ENCODE measurements around the gene HTR1A. TPM values are rescaled to one million over a fixed set of nuclear protein-coding genes. Genes with fewer than 3 reads are reported as not detected.

Gene HTR1A
- total and polyA plus RNA-seq, 2 of the 8 experiments (the other 6 are each of a cell fraction or from before 2014, with no cell fraction given) = 4.7 to 6.5 TPM

DNA sequence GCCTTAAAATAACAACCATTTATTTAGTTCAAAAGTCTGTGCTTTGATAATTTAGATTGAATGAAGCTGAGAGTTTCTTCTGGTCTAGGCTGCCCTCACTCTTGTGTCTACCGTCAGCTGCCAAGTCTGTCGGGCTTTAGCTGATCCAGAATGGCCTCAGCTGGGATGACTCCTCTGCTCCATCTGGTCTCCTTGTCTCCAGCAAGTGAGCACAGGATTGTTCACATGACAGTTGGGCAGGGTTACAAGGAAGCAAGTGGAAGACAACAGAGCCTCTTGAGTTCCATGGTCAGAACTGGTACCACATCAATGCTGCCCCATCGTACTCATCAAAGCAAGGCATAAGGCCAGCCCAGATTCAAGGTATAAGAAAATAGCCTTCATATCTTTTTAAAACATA is 9.0 kb downstream of the HTR1A start (continued):
- no peak for TF ChIP-seq CTBP2 (IDR thresholded peaks at IDR 0.05; ENCODE audit: borderline replicate concordance, insufficient read depth, insufficient read length, low read length)
